ENCODE data around the gene LHX3. TPM values are rescaled to one million over a fixed set of nuclear protein-coding genes. Genes with fewer than 3 reads are reported as not detected.

LHX3 gene
- total and polyA plus RNA-seq, 10 of the 15 experiments (the other 5 are each of a cell fraction or from before 2014, with no cell fraction given) = not detected

DNA sequence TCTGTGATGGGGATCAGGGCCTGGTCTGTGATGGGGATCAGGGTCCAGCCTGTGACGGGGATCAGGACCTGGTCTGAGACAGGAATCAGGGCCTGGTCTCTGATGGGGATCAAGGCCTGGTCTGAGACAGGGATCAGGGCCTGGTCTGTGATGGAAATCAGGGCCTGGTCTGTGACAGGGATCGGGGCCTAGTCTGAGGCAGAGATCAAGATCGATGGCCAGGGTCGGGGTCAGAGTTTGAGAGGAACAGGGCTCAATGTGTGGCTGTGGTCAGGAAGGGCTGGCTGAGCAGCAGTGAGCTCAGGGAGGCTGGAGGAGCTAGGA is 52.4 kb downstream of the LHX3 start (continued):
- TF ChIP-seq CTCF (IDR thresholded peaks at IDR 0.05 in 2 of 3, conservative IDR thresholded peaks at IDR 0.05 in 1 of 3; ENCODE audit: control insufficient read depth in 2 of 3, extremely low read depth in 1 of 3, insufficient read depth in 1 of 3, low read depth in 3 of 3, low read length in 3 of 3) = no peak
- TF ChIP-seq MXI1 (IDR thresholded peaks at IDR 0.05; ENCODE audit: low read depth, low read length) = no peak
- TF ChIP-seq TCF3 (IDR thresholded peaks at IDR 0.05; ENCODE audit: borderline replicate concordance, insufficient read depth, low read depth, low read length) = no peak

DNA sequence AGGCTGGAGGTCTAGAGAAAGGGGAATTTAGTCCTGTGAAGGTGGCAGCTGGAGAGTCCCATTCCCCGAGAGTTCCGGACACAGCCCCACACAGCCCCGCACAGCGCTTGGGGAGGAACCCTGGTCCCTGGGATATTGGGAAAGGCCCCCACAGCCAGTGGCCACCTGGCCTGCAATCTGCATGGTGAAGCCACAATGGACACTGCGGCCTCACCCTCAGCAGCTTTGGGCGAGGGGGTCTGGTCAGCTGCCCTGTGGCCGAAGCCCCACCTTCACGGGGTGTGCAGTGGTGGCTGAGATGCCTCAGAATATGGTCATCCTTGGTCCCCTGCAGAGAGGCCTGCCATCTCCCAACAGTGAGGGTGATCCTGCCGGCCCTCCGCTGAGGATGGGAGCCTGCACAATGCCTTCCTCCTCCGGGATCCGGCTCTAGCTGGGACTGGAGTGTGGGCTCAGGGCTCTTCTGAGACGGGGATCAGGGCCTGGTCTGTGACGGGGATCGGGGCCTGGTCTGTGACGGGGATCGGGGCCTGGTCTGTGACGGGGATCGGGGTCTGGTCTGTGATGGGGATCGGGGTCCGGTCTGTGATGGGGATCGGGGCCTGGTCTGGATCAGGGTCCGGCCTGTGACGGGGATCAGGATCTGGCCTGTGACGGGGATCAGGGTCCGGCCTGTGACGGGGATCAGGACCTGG is 52.9 kb downstream of the LHX3 start:
- Histone ChIP-seq H3K27ac (ENCODE audit: control insufficient read depth, insufficient read depth) (no peak overlapping the region), H2AFZ (ENCODE audit: control insufficient read depth, low read depth, low read length) (no peak overlapping the region), H3K4me1 (ENCODE audit: control insufficient read depth, insufficient read depth, low read length) (no peaks in the 10 kb centered on the region), H3K4me2 (ENCODE audit: control insufficient read depth, insufficient read depth) (no peak overlapping the region), H3K9ac (ENCODE audit: control insufficient read depth, insufficient read depth, low read length) (no peak overlapping the region), H3K4me3 (no peak overlapping the region), H3K9me3 (replicated peaks; ENCODE audit: control insufficient read depth, insufficient read depth, low read length) (no peaks in the 10 kb centered on the region), H4K20me1 (ENCODE audit: control insufficient read depth, insufficient read depth) (no peaks in the 10 kb centered on the region), H3K27me3 (replicated peaks in 1 of 2; ENCODE audit: control insufficient read depth in 2 of 2, insufficient read depth in 2 of 2, low read length in 1 of 2) (no peaks in the 10 kb centered on the region; a peak in 1 of 4 replicates), H3K79me2 (ENCODE audit: control insufficient read depth, insufficient read depth, low read length) (no peaks in the 10 kb centered on the region), H3K36me3 (ENCODE audit: control insufficient read depth in 2 of 2, insufficient read depth in 2 of 2, low read length in 1 of 2) (no peaks in the 10 kb centered on the region)
- no peak for ATAC-seq
- ChIA-PET CTCF (no interaction called here), RAD21 (ENCODE audit: unreplicated experiment) (no interaction called here), POLR2A (no interaction called here), SMC1A (ENCODE audit: uncharacterized antibody, unreplicated experiment) (no interaction called here)
- in situ Hi-C loops (cut with MboI) (no loop called here), intact Hi-C loops (cut with micrococcal nuclease; ENCODE audit: unreplicated experiment) (no loop called here)
- no peak for FAIRE-seq
- no peak for TF ChIP-seq TBL1XR1 (IDR thresholded peaks at IDR 0.05; ENCODE audit: low read depth, low read length)
- TF ChIP-seq, protein P1, sequence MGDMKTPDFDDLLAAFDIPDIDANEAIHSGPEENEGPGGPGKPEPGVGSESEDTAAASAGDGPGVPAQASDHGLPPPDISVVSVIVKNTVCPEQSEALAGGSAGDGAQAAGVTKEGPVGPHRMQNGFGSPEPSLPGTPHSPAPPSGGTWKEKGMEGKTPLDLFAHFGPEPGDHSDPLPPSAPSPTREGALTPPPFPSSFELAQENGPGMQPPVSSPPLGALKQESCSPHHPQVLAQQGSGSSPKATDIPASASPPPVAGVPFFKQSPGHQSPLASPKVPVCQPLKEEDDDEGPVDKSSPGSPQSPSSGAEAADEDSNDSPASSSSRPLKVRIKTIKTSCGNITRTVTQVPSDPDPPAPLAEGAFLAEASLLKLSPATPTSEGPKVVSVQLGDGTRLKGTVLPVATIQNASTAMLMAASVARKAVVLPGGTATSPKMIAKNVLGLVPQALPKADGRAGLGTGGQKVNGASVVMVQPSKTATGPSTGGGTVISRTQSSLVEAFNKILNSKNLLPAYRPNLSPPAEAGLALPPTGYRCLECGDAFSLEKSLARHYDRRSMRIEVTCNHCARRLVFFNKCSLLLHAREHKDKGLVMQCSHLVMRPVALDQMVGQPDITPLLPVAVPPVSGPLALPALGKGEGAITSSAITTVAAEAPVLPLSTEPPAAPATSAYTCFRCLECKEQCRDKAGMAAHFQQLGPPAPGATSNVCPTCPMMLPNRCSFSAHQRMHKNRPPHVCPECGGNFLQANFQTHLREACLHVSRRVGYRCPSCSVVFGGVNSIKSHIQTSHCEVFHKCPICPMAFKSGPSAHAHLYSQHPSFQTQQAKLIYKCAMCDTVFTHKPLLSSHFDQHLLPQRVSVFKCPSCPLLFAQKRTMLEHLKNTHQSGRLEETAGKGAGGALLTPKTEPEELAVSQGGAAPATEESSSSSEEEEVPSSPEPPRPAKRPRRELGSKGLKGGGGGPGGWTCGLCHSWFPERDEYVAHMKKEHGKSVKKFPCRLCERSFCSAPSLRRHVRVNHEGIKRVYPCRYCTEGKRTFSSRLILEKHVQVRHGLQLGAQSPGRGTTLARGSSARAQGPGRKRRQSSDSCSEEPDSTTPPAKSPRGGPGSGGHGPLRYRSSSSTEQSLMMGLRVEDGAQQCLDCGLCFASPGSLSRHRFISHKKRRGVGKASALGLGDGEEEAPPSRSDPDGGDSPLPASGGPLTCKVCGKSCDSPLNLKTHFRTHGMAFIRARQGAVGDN (IDR thresholded peaks at IDR 0.05) = no peak
- TF ChIP-seq, protein P2, sequence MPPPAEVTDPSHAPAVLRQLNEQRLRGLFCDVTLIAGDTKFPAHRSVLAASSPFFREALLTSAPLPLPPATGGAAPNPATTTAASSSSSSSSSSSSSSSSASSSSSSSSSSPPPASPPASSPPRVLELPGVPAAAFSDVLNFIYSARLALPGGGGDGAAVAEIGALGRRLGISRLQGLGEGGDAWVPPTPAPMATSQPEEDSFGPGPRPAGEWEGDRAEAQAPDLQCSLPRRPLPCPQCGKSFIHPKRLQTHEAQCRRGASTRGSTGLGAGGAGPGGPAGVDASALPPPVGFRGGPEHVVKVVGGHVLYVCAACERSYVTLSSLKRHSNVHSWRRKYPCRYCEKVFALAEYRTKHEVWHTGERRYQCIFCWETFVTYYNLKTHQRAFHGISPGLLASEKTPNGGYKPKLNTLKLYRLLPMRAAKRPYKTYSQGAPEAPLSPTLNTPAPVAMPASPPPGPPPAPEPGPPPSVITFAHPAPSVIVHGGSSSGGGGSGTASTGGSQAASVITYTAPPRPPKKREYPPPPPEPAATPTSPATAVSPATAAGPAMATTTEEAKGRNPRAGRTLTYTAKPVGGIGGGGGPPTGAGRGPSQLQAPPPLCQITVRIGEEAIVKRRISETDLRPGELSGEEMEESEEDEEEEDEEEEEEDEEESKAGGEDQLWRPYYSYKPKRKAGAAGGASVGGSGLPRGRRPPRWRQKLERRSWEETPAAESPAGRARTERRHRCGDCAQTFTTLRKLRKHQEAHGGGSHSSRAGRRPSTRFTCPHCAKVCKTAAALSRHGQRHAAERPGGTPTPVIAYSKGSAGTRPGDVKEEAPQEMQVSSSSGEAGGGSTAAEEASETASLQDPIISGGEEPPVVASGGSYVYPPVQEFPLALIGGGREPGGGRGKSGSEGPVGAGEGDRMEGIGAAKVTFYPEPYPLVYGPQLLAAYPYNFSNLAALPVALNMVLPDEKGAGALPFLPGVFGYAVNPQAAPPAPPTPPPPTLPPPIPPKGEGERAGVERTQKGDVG (CRISPR knock-in tag; IDR thresholded peaks at IDR 0.05) = no peak
- TF ChIP-seq ASH2L (IDR thresholded peaks at IDR 0.05; ENCODE audit: borderline replicate concordance, low read depth) = no peak
- TF ChIP-seq POU2F2 (IDR thresholded peaks at IDR 0.05; ENCODE audit: borderline replicate concordance, low read depth, low read length) = no peak
- TF ChIP-seq ZSCAN29 (IDR thresholded peaks at IDR 0.05) = no peak
- no peak for TF ChIP-seq MYC (IDR thresholded peaks at IDR 0.05; ENCODE audit: insufficient read depth, insufficient read length, insufficient replicate concordance, low read length, severe bottlenecking)
- no peak for DNase-seq (ENCODE audit: low read depth, low spot score)
- no TSS peak for BruUV-seq (replicated peaks)
- WGBS (ENCODE audit: insufficient coverage, insufficient replicate concordance, low lambda C conversion rate, missing lambda C conversion rate) = 66% methylated on average over 27 of the region's 27 CpGs

Data from GM12878 (cell line).